A172 (cell line): ENCODE results near the gene PRSS2. TPM values are rescaled to one million over a fixed set of nuclear protein-coding genes. Genes with fewer than 3 reads are reported as not detected.

Experiments
- DNase-seq: peaks from one replicate; pipeline ENCODE4 v3.0.0-alpha.2; 2015; ENCODE audit warnings: low spot score
- total RNA-seq: library from RNA; depleted of rRNA; stranded (reverse); fragments of >200 nt; shearing (Covaris generic); gene quantifications from 2 replicates; pipeline ENCODE4 v1.2.3, GENCODE V29; 2014

PRSS2 gene
- total RNA-seq, 1 experiment from 2014 or later, result not detected

DNA sequence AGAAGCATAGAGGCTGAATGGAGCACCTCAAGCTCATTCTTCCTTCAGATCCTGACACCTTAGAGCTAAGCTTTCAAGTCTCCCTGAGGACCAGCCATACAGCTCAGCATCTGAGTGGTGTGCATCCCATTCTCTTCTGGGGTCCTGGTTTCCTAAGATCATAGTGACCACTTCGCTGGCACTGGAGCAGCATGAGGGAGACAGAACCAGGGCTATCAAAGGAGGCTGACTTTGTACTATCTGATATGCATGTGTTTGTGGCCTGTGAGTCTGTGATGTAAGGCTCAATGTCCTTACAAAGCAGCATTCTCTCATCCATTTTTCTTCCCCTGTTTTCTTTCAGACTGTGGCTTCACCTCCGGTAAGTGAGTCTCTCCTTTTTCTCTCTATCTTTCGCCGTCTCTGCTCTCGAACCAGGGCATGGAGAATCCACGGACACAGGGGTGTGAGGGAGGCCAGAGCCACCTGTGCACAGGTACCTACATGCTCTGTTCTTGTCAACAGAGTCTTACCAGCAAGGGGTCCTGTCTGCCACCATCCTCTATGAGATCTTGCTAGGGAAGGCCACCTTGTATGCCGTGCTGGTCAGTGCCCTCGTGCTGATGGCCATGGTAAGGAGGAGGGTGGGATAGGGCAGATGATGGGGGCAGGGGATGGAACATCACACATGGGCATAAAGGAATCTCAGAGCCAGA, 31.0 kb downstream of the PRSS2 start:
- no peak for DNase-seq

DNA sequence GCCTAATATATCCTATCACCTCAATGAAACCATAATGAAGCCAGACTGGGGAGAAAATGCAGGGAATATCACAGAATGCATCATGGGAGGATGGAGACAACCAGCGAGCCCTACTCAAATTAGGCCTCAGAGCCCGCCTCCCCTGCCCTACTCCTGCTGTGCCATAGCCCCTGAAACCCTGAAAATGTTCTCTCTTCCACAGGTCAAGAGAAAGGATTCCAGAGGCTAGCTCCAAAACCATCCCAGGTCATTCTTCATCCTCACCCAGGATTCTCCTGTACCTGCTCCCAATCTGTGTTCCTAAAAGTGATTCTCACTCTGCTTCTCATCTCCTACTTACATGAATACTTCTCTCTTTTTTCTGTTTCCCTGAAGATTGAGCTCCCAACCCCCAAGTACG, 31.5 kb downstream of the PRSS2 start:
- no peak for DNase-seq

DNA sequence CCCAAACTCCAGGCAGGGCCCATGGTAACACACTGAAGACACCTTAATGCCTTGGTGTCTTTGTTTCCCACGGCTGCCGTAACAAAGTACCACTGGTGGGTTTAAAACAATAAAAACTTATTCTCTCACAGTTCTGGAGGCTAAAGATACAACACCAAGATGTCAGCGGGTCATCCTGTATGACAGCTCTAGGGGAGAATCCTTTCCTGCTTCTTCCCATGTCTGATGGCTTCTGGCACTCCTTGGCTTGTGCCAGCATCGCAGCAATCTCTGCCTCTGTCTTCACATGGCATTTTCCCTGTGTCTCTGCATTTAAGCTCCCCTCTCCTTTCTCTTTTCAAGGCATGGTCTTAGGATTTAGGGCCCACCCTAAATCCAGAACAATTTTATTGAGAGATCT, 33.1 kb downstream of the PRSS2 start:
- DNase-seq, result no peak

DNA sequence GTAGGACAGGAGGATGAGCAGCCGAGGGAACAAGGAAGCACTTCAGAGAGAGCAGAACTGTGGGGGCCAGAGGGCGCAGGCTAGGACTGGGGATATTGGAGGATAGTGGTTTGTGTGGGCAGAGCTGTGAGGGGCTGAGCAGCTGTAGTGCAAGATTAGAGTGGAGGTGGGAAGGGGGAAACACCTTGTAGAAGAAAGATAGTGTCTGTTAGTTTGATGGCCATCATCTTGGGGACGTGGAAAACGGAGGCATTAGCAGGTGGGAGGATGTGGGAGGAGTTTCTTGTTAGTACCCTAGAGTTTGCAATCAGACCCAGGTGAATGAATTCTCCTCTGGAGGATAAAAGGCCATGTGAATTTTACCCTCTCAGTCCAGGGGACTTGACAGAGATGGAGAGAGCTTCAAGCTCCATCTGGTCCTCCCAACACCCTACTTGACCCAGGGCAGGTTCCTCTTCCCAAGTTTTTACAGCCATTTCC, 34.0 kb downstream of the PRSS2 start:
- no peak for DNase-seq

DNA sequence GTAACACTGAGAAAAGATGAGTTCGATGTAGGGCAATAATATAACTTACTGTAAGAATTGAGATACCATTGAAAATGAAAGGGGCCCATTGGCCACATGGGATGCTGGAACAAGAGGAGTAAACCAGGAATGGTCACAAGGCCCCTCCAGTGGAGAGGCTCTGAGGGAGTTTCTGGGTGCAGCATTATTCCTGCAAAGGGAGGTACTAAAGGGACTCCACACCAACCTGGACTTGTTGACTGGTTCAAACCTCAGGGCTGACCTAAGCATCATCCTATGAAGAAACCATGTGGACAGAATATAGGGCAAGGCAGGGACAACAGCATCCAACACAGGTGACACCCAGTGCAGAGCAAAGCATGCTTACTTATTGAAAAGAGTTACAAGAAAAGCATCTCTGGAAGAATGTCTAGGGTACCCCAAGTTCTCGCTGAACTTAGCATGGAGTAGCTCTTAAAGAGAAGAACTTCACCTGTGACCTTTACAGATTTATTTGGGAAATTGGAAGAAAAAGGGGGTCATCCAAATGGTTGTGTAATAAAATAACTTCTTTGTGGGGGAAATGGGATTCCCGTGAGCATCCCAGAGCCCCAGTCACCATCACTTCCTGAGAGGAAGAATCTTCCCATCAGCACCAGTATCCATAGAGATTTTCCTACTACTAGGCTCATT, 34.7 kb downstream of the PRSS2 start:
- no peak for DNase-seq

DNA sequence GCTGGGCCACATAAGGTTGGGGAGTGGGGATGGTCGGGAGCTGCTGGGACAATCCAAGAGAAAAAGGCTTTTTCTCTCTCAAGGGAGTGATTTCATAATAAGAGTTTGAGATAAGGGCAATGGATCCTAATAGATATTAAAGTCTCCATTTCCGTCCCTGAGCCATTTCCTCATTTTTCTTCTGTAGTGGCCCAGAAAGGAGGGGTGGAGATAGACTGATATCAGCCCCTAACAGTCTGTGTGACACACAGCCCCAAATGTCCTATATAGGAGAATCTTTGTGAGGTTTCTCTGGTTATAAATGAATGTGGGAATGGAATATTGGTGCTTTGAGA, 35.2 kb downstream of the PRSS2 start:
- DNase-seq, result no peak

DNA sequence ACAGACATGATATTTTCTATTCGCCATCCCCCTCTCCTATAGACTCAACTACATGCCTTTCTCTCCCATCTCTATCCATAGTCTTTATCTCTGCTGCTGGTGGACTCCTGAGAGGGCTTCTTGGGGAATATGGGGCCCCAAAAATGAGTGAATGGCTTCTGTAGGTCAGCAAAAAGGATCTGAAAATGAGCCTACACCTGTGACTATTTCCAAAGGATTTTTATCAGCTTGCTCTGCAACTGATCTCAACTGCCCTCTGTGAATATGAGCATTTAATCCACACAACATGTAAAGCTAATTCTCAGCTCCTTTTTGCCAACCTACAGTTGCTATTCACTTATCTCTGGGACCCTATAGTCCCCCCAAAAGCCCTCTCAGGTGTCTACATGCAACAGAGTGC, 36.2 kb downstream of the PRSS2 start:
- DNase-seq, result no peak

DNA sequence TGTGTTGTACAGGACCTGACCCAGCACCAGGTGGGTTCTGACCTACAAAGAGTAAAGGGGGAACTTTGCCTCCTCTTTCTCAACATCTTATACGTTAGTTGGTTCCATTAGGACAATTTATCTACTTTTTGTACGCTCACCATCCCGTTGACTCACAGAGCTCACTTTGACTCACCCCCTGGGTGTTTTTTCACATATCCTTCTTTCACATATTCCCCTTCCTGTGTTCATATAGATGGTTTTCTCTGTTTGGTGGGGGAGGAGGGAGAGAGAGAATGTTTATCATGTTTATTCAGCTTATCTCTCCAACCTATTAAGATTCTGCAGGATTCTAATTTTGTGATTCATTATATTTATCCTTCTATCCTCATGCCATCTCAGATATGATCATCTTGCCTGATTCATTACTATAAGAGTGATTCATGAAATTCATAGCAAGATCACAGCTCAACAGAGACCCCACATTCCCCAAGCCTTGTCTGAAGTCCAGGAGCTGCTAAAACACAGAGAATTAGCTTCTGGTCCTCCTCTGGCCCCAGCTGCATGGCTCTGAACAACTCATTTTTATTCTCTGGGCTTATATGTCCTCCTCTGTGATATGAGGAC, 37.2 kb downstream of the PRSS2 start:
- peak; percentile 78 for DNase-seq

DNA sequence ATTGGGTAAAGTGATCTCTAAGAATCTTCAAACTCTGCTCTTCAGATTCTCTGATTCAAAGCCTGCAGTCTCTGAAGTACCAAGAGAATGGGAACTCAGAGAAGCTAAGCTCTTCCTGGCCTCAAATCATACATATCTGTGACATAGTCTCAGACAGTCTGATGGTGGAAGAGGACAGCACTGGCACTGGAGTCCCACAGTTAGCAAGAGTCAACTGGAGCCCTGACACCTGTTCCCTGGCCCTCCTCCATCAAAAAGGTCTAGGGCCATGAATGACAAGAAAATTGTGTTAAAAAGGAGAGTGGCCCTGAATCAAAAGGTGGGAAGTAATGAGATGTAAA, 37.7 kb downstream of the PRSS2 start:
- DNase-seq, result no peak

DNA sequence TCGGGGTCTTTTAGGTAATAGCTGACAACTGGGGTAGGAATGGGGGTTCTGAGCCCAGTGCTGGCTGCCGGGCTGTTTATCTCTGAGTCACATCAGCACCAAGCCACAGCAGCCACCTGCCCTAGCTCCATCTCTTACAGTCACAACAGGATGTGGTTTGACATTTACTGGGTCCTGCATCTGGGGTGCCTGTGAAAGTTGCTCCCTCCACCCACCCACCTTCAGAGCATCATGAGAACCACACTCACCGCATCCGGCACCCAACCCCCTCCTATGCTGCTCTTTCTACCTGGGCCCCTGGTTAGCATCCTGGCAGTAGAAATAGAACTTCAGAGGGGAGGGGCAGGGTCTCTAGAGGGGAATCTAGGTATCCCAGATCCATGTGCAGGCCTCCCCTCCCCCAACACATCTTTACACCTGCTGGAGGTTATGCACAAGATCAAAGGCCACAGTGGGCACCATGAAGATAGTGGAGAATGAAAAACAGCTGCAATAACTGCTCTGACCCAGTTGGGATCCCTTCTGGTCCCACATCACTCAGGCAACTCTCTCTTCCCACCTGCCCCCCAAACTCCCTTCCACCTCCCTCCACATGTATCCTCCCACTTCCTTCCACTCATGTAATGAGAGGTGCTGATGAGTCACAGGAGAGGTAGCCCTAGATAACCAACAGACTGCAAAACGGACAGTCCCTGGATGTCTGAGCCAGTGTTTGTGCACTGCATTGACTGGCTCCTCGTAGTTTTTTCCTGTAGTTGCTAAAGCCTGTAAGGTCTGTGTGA, 38.2 kb downstream of the PRSS2 start:
- DNase-seq, result peak; percentile 97

DNA sequence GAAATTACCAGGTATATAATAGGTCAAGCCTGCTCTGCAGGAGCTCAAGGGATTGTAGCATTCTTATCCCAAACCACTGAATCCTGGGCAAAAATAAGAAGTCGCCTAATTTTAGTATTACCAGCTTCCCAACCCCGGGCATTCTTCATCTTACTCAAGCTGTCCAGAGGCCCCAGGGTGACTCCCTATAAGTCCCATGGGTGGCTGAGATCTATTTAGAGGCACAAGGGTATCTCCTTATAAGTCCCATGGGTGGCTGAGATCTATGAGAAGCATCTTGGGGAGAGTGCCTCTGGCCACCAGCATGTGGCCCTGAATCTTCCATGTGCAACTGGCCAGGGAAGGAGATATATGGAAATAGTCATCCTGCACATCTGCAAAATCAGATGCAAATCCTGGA, 38.9 kb downstream of the PRSS2 start:
- peak; percentile 14 for DNase-seq

DNA sequence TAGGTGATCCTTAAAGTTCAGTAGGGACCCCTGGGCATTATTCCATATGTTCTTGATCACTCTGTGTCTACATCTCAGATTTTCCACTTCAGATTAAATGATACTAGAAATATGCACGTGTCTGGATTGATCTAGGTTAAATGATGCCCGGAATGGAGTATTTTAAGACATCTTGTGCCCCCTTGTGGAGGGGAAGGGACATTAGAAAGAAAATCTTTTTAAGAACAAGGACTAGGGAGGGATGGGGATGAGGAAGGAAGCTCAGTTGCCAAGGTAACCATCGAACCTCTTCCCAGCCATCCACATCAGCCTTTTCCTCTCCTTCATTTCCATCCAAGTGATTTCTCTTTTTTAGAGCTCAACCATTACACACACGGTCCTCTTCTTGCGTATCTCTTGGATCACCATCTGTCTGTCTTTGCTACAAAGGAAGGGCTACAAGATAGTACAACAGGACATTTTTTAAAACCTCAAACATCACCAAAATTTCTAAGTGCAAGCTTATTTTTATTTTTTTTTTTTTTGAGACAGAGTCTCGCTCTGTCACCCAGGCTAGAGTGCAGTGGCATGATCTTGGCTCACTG, 40.5 kb downstream of the PRSS2 start:
- peak; percentile 62 for DNase-seq

DNA sequence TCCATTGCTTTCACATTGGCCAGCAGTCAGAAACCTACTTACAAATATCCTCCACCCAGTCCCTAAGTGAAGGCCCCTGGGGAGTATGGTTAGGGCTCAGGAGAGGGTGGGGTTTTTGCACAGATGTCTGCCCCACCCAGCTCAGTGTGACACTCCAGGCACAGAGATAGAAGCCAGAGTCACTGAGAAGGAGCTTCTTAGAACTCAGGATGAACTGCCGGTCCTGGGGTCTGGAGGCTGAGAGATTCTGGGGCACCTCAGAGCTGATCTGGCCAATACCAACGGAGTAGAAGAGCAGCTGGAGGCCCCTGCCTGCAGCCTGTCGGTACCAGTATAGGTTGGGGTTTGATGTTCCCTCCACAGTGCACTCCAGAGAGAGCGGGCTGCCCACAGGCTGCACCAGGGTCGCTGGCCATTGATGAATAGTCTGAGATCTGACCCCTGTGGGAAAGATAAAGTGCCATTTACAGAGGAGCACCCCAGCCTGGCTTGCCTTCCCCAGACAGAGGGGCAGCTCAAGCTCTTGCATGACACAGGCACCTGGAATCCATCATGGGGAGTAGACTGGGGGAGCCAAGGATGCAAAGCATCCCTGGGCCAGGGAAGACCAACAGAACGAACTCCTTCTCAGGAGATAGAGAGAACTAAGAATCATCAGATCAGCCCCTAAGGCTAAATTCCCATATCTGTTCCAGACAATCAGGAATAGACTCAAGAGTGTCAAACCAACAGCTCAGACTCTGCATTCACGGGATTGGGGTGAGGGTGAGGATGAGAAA, 41.9 kb downstream of the PRSS2 start:
- DNase-seq, result peak; percentile 36

DNA sequence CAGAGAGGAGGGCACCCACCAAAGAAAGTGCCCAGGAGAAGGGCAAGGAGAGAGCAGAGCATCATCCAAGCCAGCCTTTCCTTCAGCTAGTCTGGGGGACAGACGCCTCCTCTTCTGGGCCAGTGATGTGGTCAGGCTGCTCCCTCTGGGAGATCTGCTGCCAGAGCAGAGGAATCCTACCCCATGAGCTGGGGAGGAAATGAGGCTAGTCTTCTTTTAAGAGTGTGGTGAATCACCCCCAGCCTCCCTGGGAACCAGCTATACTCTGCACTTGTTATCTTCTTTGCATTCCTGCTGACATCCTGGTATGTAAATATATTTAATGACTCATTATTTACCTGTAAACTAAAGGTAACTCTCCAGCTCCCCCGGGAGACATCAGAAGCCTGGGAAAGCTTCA, 42.5 kb downstream of the PRSS2 start:
- DNase-seq, result peak; percentile 94

DNA sequence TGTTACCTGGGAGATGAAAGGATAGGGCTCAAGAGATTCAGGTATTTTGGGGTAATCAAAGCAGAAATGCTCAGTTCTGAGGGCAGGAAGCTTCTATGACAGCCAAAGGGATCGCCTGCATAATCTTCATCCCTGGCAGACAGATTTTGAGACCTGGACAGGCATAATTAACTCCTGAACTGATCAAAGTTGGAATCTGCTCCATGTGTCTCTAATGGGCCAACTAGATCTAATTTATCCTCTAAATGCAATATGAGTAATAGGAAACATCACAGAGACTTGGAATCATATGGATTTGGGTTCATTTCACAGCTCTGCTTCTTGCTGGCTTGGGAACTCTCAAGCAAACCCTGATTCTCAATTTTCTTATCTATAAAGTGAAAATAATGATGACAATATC, 42.9 kb downstream of the PRSS2 start:
- DNase-seq, result no peak

DNA sequence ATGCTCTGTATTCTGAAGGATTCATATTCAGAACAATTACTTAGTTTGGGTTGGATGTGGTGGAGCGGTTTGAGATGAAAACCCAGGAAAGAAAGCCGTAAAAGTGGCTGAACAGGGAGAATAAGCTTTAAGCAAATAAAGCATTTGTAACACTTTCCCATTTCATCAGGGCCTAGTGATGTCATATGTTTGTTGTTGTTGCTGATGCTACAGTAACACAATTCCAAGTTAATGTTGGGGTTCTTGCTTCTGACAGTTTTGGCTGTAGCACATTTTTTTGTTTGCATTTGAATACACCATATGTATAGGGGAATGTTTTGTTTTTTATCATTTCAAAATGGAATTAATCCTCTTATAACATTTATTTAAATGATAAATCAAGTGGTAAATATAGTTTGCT, 43.7 kb downstream of the PRSS2 start:
- DNase-seq, result no peak

DNA sequence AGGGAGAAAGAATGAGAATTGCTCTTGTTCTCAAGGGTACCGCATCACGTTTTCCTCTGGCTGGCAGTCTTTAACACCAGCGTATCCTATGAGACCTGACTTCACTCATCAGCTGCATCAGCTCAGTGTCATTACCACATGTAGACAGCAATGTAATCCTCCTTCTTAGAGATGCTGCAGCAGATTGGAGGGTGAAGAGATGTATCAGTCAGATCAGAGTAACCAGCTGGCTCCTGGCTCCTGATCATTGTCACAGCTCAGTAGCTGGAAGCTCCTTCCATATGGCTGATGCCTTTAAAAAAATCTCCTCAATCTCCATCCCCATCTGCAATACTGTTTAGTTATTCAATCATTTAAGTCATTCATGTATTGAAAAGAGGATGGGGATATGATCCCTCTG, 44.4 kb downstream of the PRSS2 start:
- no peak for DNase-seq

DNA sequence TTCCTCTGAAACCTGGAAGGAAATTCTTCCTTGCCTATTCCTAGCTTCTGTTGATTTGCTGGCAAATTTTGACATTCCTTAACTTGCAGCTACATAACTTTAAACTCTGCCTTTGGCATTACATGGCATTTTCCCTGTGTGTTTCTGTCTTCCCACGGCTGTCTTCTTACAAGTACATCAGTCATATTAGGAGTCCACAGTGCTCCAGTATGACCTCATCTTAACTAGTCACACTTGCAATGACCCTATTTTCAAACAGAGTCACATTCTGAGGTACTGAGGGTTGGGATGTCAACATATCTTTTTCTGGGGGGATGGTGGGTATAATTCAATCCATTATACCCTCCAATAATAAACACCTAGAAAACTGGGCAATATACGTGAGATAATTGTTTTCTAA, 46.7 kb downstream of the PRSS2 start:
- no peak for DNase-seq

DNA sequence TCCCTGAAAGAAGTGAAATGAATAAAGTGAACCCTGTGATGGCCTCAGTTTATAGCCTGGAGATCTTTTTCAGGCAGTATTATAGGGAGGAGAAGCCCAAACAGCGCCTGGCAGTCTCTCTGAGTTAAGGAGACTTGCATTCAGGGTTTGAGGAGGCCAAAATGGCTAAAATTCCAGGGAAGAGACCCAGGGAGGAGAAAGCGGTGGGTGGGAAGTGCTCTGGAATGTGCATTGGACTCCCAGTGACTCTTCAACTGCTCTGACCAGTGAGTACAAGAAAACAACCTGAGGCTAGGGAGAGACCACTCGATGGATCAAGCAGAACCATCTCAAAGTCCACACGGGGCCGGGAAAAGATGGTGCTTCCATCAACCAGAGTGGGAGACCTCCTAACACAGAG, 48.8 kb downstream of the PRSS2 start:
- no peak for DNase-seq

DNA sequence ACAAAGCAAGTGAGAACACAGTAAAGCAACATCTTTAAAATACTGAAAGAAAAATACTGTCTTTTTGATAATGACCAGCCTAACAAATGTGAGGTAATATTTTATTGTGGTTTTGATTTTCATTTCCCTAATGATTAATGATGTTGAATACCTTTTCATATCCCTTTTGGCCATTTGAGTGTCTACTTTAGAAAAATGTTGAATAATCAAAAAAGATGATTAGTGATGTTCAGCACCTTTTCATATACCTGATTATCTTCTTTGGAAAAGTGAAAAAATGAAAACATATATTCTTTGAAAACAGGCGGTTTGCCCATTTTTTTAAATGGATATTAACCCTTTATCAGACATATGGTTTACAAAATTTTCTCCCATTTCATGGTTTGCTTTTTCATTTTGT, 51.9 kb downstream of the PRSS2 start:
- DNase-seq, result no peak
